Progenitor cell of endocrine pancreas (in vitro differentiated cells): Measurements from ENCODE around the gene SLC4A1. TPM values are rescaled to one million over a fixed set of nuclear protein-coding genes. Genes with fewer than 3 reads are reported as not detected.

Source experiments
- DNase-seq: peaks from one replicate; pipeline ENCODE4 v3.0.0; 2021; ENCODE audit warnings: low spot score; ENCODE audit not compliant: unreplicated experiment
- H3K27ac Mint-ChIP-seq: 2 replicates; pipeline ENCODE4 v1.8.0; 2021; ENCODE audit warnings: mild to moderate bottlenecking, moderate library complexity, mixed read lengths
- H3K27me3 Mint-ChIP-seq: 2 replicates; pipeline ENCODE4 v1.8.0; 2021; ENCODE audit warnings: mixed read lengths
- H3K36me3 Mint-ChIP-seq: 2 replicates; pipeline ENCODE4 v1.8.0; 2022; ENCODE audit warnings: mixed read lengths; ENCODE audit not compliant: insufficient read depth
- H3K4me1 Mint-ChIP-seq: 2 replicates; pipeline ENCODE4 v1.8.0; 2021; ENCODE audit warnings: low read depth, mixed read lengths
- H3K4me3 Mint-ChIP-seq: 2 replicates; pipeline ENCODE4 v1.8.0; 2021; ENCODE audit warnings: low read depth, mild to moderate bottlenecking, moderate library complexity, mixed read lengths
- H3K9me3 Mint-ChIP-seq: 2 replicates; pipeline ENCODE4 v1.8.0; 2021; ENCODE audit warnings: low read depth, mixed read lengths
- total RNA-seq: library from RNA; stranded (reverse); gene quantifications from 2 replicates; pipeline ENCODE4 v1.2.1, GENCODE V29; 2021
- TF ChIP-seq, protein P1 (sequence below): fragments of 200-600 bp; sonication (generic); IDR thresholded peaks from one replicate; pipeline ENCODE4 v1.5.0; 2021; ENCODE audit warnings: antibody characterized with exemption, mild to moderate bottlenecking; ENCODE audit not compliant: unreplicated experiment

SLC4A1 gene
- total RNA-seq, 1 donor from 2014 or later = not detected

DNA sequence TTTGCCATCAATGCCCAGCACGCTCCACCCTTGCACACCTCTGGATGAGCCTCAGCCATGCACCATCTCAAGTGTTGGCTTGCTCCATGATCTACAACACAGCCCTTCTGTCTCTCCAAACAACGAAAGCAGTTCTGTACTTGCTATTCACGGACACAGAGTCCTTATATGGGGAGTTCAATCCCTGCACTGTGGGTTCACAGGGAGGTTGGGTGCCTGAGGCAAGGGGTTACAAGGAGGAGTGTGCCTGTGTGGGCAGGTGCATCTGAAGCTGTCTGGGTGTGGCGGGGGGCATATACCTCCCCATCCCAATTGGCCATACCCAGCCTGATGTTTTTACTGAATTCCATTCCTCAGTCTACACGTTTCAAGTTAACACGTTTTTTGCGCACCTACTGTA is 46.1 kb upstream of the SLC4A1 start:
- H3K27me3 Mint-ChIP-seq = peaks cover 68% of the 10 kb centered on the region
- TF ChIP-seq, protein P1, sequence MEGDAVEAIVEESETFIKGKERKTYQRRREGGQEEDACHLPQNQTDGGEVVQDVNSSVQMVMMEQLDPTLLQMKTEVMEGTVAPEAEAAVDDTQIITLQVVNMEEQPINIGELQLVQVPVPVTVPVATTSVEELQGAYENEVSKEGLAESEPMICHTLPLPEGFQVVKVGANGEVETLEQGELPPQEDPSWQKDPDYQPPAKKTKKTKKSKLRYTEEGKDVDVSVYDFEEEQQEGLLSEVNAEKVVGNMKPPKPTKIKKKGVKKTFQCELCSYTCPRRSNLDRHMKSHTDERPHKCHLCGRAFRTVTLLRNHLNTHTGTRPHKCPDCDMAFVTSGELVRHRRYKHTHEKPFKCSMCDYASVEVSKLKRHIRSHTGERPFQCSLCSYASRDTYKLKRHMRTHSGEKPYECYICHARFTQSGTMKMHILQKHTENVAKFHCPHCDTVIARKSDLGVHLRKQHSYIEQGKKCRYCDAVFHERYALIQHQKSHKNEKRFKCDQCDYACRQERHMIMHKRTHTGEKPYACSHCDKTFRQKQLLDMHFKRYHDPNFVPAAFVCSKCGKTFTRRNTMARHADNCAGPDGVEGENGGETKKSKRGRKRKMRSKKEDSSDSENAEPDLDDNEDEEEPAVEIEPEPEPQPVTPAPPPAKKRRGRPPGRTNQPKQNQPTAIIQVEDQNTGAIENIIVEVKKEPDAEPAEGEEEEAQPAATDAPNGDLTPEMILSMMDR = no peak

DNA sequence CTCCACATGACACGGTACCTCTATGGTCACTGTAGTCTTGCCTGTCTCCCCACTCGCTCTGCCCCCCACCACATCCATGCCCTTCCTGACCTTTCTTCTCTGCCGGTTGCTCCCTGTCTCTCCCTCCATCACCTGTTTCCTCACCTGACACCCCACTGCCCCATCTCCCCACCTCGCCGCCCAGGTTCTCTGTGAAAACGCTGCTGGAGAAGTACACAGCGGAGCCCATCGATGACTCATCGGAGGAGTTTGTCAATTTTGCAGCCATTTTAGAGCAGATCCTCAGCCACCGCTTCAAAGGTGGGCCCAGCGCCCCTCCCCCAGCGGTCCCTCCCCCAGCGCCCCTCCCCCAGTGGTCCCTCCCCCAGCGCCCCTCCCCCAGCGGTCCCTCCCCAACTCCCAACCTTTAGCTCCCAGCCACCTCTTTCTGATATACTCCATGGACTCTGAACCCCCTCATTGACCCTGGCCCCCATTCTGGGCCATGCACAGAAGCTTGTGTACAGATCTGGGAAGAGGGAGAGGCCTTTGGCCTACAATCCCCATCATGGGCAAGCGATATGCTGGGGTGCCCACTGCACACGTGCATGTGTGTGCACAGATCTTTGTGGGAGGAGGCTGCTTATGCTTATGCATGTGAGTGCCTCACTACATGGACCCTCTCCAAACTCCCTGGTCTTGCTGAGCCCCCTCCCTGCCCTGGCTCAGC is 44.6 kb upstream of the SLC4A1 start:
- peaks cover 62% of the 10 kb centered on the region for H3K27me3 Mint-ChIP-seq
- H3K4me1 Mint-ChIP-seq = peaks cover 10% of the 10 kb centered on the region
- H3K27ac Mint-ChIP-seq = peak overlapping the region; percentile 66
- no peaks in the 10 kb centered on the region for H3K9me3 Mint-ChIP-seq
- no peak for DNase-seq
- TF ChIP-seq, protein P1 = no peak
- H3K4me3 Mint-ChIP-seq = no peak overlapping the region
- H3K36me3 Mint-ChIP-seq = no peaks in the 10 kb centered on the region

More for the DNA sequence above, 46.1 kb upstream of the SLC4A1 start:
- no peaks in the 10 kb centered on the region for H3K36me3 Mint-ChIP-seq
- H3K4me3 Mint-ChIP-seq = peak overlapping the region; percentile 24
- H3K4me1 Mint-ChIP-seq = peaks cover 9% of the 10 kb centered on the region
- DNase-seq = no peak
- H3K27ac Mint-ChIP-seq = no peak overlapping the region
- no peaks in the 10 kb centered on the region for H3K9me3 Mint-ChIP-seq

DNA sequence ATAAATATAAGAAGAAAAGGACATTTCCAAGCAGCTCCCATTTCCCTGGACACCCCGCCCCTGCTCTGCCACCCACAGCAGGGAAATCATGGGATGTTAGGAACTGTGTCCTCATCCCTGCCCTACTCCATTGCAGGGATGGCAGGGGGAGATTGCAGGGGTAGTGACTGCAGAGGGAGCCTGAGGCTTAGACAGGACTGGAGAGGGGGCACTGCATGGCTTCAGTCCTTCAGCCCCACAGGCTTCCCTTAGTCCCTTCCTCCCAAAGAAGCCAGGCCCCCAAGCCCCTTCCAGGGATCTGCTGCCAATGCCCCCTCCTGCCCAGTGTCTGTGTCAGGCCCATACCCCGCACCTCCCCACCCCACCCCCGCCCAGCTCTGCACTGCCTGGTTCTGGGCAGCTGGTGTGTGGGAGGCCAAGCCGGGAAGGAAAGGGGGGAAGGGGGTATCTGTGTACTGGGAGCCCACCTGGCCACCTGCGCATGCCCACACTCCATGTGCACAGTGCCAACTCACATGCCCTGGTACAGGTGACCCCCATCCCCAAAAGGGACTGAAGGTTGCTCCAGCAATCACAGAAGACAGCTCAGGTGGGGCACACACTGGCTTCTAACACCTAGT is 43.7 kb upstream of the SLC4A1 start:
- peaks cover 12% of the 10 kb centered on the region for H3K4me1 Mint-ChIP-seq

DNA sequence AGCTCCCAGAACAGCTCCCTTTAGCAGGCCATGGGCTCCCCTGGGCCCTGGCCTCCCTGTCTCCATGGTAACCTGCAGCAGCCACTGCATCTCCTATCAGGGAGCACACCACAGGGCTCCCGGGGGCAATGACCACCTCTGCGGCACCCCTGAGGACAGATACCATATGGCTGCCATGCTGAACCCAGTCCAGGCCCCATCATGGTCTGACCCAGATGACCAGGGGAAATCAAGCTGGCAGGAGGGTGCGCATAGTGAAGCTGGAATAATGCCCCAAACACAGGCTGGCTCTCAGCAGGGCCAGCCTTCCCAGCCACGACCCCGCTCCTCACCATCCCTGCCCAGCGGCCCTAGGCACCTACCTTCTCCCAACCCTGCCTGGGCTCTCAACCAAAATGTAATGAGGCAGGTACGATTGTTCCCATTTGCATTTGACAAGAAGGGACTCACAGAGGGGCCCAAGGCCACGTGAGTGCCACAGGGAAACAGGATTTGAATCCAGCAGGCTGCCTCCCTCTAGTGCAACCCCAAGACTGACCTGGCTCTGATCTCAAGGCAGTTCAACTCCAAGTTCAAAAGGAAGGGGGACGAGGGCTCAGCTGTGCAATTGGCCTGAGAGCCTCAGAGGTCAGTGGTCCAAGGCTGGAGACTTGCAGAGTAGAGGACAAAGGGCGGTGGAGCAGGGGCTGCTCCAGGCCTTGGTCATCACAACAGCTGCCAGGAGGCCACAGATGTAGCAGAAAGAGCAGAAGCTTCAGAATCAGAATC is 42.9 kb upstream of the SLC4A1 start:
- Mint-ChIP-seq H3K4me3 (no peak overlapping the region), H3K9me3 (no peaks in the 10 kb centered on the region), H3K36me3 (no peaks in the 10 kb centered on the region), H3K27me3 (peaks cover 58% of the 10 kb centered on the region), H3K4me1 (peaks cover 7% of the 10 kb centered on the region), H3K27ac (no peak overlapping the region)
- TF ChIP-seq, protein P1 = no peak
- no peak for DNase-seq

More for the DNA sequence above, 43.7 kb upstream of the SLC4A1 start:
- DNase-seq = no peak
- Mint-ChIP-seq H3K27me3 (peaks cover 61% of the 10 kb centered on the region), H3K27ac (no peak overlapping the region), H3K9me3 (no peaks in the 10 kb centered on the region), H3K36me3 (no peaks in the 10 kb centered on the region), H3K4me3 (no peak overlapping the region)
- TF ChIP-seq, protein P1 = no peak

DNA sequence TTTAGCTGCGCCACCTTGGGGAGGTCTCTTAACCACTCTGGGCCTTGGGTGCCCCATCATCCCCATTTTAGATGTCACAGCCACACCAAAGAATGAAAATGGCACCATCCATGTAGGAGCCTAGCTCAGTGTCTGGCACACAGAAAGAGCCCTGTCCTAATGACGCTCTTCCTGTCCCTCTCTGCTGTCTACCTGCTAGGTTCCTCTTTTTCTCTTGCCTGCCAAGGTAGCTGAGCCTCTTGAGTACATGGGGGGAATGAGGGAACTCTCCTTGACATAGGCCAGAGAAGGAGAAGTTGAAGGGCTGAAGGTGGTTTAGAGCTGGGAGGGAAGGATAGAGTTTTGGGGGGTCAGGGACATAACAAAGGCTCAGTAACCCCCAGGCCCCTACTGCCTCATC is 42.3 kb upstream of the SLC4A1 start:
- no peak for DNase-seq
- Mint-ChIP-seq H3K9me3 (no peaks in the 10 kb centered on the region), H3K4me1 (peaks cover 3% of the 10 kb centered on the region), H3K4me3 (no peak overlapping the region), H3K36me3 (no peaks in the 10 kb centered on the region), H3K27ac (no peak overlapping the region), H3K27me3 (peaks cover 53% of the 10 kb centered on the region)
- TF ChIP-seq, protein P1 = no peak
